ENCODE data around the gene TNPO1. TPM values are rescaled to one million over a fixed set of nuclear protein-coding genes. Genes with fewer than 3 reads are reported as not detected.
A peak's percentile ranks its signal among the peaks of the same experiment; 100 is the strongest.

Gene TNPO1
- total and polyA plus RNA-seq, 2 of the 13 experiments (the other 11 are each of a cell fraction or from before 2014, with no cell fraction given): 26.7 to 123 TPM

DNA sequence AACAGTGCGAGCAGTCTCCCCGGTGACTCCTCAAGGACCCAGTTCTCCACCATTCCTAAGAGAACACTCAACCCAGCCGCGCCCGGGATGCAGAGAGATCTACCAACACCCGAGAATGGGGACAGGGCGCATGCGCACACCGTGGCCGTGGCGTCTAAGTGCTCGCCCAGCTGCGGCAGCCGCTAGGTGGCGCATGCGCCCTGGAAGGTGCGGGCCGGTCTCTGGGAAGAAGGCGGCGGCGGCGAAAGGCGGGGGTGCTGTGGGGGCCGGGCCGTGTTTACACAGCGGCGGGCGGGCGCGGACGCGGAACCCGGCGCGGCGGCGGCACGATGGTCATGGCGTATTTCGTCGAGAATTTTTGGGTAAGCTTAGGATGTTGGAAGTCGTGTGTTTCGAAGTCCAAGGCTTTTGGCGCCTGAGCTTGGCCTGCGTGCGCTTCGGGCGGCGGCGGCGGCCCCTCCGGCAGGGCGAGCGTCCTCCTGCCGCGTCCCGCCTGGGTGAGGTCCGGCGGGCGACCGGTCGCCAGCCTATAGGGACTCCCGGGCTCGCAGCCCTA, 139.4 kb downstream of the TNPO1 start, which contains the start of gene FCHO2 (continued):
- TF ChIP-seq ZNF710 (CRISPR knock-in tag; IDR thresholded peaks at IDR 0.05; ENCODE audit: borderline replicate concordance) (no peak), ZZZ3 (CRISPR knock-in tag; IDR thresholded peaks at IDR 0.05; ENCODE audit: borderline replicate concordance) (no peak), ZNF543 (CRISPR knock-in tag; IDR thresholded peaks at IDR 0.05) (no peak), HIVEP1 (CRISPR knock-in tag; IDR thresholded peaks at IDR 0.05) (no peak), ZFX (CRISPR knock-in tag; IDR thresholded peaks at IDR 0.05; ENCODE audit: low read depth) (peak; percentile 48), THYN1 (CRISPR knock-in tag; IDR thresholded peaks at IDR 0.05; ENCODE audit: borderline replicate concordance, low read depth) (no peak), HOMEZ (CRISPR knock-in tag; IDR thresholded peaks at IDR 0.05; ENCODE audit: low read depth) (no peak), ZNF784 (CRISPR knock-in tag; IDR thresholded peaks at IDR 0.05; ENCODE audit: borderline replicate concordance) (0 out of 2 replicates have a peak, but pooled peaks have one; percentile 28), ZNF781 (CRISPR knock-in tag; IDR thresholded peaks at IDR 0.05; ENCODE audit: borderline replicate concordance, not compliant biosample characterization) (peak; percentile 25), ZNF704 (CRISPR knock-in tag; IDR thresholded peaks at IDR 0.05; ENCODE audit: borderline replicate concordance) (peak; percentile 25; the same call in 1 of the 2 replicates), ZNF431 (CRISPR knock-in tag; IDR thresholded peaks at IDR 0.05; ENCODE audit: borderline replicate concordance, low read depth) (peak; percentile 63; the same call in 1 of the 2 replicates), ATAD3A (CRISPR knock-in tag; IDR thresholded peaks at IDR 0.05) (no peak), BCL3 (CRISPR knock-in tag; IDR thresholded peaks at IDR 0.05) (peak; percentile 36; the same call in 1 of the 2 replicates), POLR2A (IDR thresholded peaks at IDR 0.05; ENCODE audit: insufficient read depth in 1 of 2, low read depth in 2 of 2, low read length in 2 of 2) (peak; percentile 70 to 82), MIER2 (CRISPR knock-in tag; IDR thresholded peaks at IDR 0.05) (0 out of 2 replicates have a peak, but pooled peaks have one; percentile 23), GATA4 (IDR thresholded peaks at IDR 0.05; ENCODE audit: borderline replicate concordance, low read depth) (0 out of 2 replicates have a peak, but pooled peaks have one; percentile 19), MYNN (CRISPR knock-in tag; IDR thresholded peaks at IDR 0.05; ENCODE audit: low read depth) (no peak), ZNF660 (CRISPR knock-in tag; IDR thresholded peaks at IDR 0.05; ENCODE audit: borderline replicate concordance, low read depth) (no peak), SIN3B (IDR thresholded peaks at IDR 0.05; ENCODE audit: low read length) (no peak), FOSL1 (CRISPR knock-in tag; IDR thresholded peaks at IDR 0.05; ENCODE audit: borderline replicate concordance) (no peak)
- TF ChIP-seq, protein P1, sequence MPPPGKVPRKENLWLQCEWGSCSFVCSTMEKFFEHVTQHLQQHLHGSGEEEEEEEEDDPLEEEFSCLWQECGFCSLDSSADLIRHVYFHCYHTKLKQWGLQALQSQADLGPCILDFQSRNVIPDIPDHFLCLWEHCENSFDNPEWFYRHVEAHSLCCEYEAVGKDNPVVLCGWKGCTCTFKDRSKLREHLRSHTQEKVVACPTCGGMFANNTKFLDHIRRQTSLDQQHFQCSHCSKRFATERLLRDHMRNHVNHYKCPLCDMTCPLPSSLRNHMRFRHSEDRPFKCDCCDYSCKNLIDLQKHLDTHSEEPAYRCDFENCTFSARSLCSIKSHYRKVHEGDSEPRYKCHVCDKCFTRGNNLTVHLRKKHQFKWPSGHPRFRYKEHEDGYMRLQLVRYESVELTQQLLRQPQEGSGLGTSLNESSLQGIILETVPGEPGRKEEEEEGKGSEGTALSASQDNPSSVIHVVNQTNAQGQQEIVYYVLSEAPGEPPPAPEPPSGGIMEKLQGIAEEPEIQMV (CRISPR knock-in tag; IDR thresholded peaks at IDR 0.05; ENCODE audit: low read depth): peak; percentile 93; the same call in 1 of the 2 replicates
